NCI-H524 (cell line): Measurements from ENCODE around the gene PRR20G.
A peak's percentile ranks its signal among the peaks of the same experiment; 100 is the strongest.
"Not testable (repeated sequence)": the region's sequence is repeated elsewhere in the genome, so short reads cannot be mapped to it uniquely, and the experiment has no call there.

Source experiments
- DNase-seq, 2 experiments: peaks; one replicate each; lab custom pipeline; 2025; lab: John Stamatoyannopoulos, UW

Gene PRR20G

DNA sequence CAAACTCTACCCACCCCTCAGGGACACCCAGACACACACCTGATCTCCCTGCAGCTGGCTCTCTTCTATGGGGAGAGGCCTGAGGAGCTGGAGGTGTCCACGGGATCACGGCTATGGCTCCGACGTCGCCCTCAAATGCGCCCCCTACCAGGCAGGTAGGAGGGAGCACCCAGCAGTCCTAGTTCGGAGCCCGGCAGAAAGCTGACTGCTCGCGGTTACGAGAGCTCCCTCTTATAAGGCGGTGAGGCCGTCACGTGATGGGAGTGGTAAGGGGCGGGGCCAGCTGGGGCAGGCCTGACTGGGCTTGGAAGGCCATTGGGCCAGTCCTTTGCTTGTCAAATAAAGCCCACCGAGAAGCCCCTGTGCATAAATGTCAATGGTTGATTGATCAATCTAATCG lies at the start of gene PRR20G:
PRR20G (minus strand) TSS at position 207 of the 400 bp plus-strand sequence. CDS start 681 bp downstream, outside the sequence.
- no peak for DNase-seq

DNA sequence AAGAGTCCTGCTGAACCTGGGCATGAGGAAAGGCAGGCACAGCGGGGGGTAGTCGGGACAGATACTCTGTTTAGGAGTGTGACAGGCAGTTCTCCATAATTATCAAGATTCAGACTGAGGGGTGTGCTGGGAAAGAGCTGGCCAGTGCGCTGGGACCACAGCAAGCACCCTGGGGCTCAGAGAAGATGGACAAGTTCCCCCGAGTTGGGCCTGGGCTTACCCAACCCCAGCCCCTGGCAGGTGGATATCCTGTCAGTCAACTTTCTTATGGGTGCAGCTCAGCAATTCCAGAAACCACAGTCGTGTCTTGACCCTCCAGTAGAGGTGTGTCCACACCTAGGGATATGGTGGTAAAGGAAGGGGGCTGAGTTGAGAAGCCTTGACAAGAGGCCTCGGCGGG lies 49.2 kb upstream of the PRR20G start:
- DNase-seq: no peak

DNA sequence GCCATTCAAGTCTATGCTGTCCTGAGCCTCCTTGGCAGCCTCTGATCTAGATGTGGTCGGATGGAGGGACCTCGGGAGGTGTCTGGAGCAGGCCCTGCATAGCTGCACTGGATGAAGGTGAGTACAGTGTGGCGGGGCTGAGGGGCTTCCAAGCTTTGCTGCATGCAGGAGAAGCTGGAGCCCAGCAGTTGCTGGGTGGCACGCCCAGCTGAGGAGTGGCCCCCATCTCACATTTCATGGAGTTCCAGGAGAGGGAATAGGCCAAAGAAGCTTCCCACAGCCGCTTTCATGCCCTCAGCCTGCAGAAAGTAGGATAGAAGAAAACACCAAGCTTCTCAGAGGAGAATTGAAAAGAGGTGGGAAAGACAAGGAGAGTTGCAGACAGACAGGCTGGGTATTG lies 48.3 kb upstream of the PRR20G start:
- no peak for DNase-seq

DNA sequence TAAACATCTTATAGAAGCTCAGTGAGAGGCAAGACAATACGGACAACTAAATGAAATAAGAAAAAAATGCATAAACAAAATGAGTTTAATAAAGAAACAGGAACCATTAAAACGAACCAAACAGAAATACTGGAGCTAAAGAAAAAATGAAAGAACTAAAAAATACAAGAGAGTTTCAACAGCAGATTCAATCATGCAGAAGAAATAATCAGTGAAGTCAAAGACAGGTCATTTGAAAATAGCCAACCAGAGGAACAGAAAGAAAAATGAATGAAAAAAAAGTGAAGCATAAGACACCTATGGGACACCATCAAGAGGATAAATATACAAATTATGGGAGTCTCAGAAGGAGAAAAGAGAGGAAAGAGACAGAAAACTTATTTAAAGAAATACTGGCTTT lies 42.5 kb upstream of the PRR20G start:
- DNase-seq: no peak

DNA sequence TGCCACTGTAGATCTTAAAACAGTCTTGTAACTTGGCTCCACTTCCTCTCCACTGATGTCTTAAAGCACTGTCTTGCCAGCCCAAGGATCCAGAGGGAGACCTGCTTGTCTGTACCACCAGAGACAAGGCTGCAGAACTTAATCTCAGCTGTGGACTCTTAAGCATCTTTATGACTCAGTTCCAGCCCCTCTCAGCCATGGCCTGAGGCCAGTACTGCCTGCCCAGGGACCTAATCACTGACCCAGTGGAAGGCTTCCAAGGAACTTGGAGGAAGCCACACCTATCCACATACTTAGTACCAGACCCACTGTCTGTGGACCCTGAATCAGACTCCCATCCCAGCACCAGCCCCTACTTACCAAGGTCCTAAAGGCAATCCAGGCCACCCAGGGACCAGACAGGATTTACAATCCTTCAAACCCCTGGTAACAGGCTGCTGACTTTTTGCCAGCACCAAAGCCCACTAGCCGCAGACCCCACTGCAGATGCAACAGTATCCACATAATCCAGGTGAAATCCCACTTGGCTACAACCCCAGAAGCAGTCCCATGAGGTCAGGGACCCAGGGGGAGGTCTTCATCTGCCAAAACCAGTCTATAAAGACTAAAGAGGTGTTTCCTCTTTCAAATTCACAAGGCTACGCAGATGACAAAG lies 41.9 kb upstream of the PRR20G start:
- no peak for DNase-seq

DNA sequence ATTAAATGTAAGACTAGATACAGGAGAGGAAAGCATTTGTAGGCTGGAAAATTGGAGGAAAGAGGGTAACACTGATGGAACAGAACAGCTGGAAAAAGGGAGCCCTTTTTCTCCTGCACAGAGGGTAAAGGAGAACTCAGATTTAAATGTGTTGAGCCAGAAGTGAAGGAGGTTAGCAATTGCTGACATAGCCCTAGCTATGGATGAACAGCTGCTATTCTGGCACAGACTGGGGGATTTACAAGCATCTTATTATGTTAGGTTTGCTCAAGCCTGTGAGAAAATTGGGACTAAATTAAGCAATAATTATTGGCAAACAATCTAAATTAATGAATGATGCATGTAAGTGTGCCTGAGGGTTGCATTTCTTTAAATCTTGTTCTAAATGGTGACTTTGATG lies 40.6 kb upstream of the PRR20G start:
- DNase-seq: peak in 1 of 2 experiments; percentile 82

DNA sequence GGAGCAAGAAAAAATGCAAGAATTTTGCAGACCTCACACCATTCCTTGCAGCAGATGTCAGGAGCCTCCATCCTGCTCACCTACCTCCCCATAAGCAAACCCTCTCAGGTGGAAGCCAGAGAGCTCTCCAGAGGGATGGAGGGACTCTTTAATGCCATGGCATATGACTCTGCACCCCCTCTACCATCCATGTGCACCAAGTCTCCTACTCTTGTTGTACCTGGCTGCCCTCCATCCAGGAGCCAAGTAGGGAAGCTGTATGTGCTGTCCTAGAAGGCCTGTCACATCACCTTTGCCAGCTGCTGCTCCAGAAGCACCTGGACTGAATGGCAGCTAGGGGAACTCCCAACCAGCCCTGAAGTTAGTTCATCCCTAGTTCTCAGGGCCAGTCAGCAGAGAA lies 38.5 kb upstream of the PRR20G start:
- no peak for DNase-seq

DNA sequence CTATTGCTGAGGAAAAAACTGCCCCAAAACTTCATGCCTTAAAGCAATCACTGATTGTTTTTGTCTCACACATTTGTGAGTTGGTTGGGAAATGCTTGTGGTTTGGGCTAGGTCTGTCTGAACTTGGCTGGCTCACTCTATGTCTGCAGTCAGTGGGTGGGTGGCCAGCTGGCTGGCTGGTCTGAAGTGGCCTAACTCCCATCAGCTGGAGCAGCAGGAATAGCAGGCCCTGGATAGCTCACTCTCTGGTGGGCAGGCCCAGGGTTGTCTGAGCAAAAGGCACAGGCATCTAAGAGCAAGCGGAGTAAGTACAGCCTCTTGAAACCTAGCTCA lies 37.7 kb upstream of the PRR20G start:
- DNase-seq: peak in 1 of 2 experiments; percentile 31

DNA sequence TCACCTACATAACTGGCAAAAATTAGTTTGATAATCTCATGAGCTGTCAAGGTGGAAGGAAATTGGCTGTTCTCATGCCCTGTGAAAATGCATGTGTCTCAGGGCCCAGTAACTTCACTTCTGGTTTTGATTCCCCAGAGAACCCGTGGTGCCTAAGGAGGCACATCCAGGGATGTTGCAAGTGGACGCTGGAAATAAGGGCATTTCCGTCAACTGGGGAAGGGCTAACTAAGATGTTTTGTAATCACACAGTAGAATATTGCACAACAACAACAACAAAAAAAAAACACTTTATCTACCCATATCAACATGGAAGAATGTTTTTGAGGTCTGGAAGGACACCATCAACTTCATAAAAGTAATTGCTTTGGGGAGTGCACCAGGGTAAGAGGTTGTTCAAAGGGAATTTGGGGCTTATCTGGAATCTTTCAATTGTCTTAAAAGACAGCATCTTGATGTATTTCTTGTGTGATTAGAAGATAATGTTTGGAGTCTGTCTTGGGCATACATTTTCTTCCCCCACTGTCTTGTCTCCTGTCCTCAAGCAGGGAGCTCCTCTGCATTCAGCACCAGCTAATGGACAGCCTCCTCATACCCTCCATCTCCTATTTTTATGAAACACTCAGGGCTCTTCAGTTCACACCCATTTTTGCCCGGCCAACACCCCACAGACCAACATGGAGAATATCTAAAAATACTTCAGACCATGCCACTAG lies 37.2 kb upstream of the PRR20G start:
- no peak for DNase-seq

DNA sequence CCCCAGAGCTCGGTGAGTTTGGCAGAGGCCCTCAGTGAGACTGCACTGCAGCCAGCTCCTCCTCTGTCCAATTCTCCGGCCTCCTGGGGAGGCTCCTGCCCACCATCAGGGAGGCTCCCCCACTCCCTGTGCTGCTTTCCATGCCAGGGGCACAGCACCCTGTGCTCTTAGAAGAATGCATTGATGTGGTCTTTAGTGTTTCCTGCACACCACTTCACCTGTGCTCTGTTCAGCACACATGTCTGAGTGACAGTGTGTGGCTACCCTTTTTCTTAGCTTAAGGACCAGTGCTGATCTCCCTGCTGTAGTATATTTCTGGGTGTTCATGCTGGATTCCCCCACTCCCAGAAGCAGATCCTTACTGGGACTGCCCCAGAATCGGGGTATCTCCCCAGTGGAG lies 36.2 kb upstream of the PRR20G start:
- no peak for DNase-seq

DNA sequence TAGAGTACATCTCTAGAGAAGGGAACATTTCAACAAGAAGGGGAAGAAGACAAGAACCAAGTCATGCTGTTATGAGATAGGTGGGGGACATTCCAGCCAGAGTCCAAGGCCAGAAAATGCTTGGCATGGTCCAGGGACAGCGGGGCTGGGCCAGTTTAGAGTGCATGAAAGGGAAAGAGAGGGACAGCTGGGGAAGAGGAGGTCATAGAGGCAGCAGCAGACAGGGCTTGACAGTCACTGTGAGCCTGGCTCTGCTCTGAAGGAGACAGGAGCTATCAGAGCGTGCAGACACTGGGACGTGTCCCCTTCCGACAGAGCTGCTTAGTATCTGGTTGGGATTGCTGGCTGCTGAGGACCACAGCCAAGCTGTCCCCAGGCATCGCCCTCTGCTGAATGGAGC lies 35.7 kb upstream of the PRR20G start:
- no peak for DNase-seq

DNA sequence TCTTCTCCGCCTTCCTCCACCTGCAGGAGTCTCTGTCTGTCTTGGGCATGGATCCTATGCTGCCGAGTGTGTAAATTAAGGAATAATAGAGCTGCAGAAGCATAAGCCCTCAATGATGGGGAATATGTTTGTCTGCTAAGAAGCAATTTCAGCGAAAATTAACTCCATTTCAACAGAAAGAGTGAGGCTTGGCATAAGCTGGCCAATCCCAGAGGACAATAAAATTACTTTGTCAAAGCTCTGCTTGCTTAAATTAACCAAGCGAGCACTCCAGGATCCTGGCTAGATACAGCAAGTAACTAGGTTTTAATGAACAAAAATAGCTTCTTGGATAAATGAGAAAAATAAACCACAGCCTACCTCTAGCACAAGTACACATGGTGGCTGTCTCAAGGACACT lies 33.5 kb upstream of the PRR20G start:
- DNase-seq: no peak

DNA sequence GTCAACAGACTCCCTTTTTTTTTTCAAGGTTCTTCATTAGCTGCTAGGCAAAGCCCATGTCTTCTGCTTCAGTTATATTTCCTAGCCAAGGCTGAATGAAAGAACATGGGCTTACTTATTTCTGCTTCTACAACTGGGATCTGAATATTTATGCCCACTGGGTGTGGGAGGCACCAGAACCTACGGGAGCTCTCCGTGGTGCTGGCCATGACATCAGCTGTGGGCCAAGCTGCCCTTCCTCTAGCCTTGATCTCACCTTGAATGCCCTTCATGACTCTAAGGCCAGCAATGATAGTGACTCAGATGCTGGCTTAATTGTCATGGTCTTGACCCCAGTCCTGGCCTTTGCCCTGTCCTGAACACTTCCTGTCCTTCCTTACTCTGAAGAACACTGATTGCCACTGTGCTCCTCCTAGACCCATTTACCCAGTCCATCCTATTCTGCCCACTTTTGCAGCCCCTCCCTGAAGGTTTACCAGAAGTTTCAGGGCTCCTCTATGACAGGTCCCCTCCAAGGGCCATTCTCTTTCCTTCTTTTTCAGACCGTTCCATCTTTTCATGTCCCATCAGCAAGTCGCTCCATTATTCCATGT lies 32.8 kb upstream of the PRR20G start:
- DNase-seq: no peak

DNA sequence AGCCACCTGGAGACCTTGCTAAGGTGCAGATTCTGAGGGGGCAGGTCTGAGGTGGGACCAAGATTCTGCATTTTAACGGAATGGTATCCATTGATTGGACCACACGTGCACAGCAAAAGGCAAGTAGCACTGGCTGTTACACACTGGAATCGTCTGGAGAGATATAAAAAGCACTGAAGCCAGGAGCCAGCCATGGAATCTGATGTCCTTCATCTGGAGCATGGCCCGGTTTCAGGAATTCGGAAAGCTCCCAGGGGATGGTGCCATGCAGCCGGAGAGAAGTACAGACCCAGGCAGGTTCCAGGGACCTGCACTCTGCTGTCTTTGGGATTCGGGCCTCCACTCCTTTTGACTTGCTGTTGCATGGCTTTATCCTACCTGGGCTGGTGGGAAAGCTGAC lies 28.8 kb upstream of the PRR20G start:
- DNase-seq: no peak

DNA sequence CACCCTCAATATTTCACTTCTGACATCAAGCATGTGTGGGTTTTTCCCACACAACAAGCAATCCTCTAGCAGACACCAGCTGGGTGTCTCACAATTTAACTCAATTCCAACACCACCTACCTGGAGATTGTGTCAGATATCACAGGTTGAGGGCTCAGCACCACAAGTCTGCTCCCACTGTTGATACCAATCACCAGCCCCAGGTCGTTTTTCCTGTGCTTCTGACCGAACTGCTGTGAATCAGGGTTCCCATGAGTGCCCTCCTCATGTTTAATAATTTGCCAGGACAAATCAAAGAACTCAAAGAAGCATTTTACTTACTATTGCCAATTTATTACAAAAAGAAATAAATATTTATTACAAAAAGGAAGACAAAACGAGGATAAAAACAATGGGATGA lies 25.0 kb upstream of the PRR20G start:
- DNase-seq: no peak

DNA sequence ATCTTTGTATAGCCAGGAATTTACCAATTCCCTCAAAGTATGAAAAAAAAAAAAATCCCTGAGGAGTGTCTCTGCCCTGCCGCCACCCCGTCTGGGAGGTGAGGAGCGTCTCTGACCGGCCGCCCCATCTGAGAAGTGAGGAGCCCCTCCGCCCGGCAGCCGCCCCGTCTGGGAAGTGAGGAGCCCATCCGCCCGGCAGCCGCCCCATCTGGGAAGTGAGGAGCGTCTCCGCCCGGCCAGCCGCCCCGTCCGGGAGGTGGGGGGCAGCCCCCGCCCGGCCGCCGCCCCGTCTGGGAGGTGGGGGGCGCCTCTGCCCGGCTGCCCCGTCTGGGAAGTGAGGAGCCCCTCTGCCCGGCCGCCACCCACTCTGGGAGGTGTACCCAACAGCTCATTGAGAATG lies 21.0 kb upstream of the PRR20G start:
- DNase-seq: not testable (repeated sequence)

DNA sequence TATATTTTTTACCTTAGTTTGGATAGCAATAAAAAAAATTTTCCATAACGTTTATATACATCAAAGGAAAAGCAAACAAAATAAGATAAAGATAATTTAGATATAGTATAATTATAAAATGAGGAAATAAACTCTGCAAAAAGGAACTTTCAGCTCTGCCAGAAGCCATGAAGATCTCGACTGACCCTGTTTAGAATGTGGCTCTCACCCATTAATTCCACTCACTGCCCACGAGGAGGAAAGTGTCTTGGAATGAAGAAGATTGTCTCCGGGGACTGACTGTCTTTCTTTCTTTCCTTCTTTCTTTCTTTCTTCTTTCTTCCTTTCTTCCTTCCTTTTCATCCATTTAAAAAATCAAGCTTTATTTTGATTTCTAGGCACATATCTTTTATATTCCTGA lies 20.1 kb upstream of the PRR20G start:
- DNase-seq: no peak

DNA sequence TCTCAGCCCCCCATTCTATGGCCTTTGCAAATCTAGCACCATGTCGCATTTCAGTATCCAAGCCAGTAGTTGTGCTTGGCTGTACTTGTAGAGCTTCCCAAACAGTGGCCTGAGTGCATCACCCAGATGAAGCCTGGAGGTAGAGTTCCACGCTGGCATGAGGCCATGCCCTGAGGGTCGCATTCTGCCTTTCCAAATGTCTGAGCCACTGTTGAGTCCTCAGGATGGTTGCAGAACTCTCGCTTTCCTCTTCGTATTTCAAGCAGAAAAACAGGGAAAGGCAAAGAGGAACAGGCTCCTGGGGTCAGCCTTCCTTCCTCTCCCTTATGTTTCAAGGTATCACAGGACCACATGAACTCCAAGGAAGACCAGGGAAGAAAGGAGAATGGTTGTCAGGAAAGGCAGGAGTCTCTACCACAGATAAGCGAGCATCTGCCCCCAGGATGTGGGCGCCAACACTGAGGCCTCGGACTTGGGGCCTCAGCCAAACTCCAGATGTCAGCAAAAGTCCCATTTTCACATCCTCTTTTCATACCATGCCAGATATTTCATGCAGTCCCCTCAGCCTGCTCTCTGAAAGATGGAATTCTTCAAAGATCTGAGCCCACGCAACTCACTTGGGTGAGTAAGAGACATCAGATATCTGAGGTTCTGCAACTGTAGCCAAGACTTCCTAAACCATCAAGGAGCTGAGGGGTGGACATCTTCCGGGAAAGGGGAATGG lies 19.4 kb upstream of the PRR20G start:
- DNase-seq: no peak

DNA sequence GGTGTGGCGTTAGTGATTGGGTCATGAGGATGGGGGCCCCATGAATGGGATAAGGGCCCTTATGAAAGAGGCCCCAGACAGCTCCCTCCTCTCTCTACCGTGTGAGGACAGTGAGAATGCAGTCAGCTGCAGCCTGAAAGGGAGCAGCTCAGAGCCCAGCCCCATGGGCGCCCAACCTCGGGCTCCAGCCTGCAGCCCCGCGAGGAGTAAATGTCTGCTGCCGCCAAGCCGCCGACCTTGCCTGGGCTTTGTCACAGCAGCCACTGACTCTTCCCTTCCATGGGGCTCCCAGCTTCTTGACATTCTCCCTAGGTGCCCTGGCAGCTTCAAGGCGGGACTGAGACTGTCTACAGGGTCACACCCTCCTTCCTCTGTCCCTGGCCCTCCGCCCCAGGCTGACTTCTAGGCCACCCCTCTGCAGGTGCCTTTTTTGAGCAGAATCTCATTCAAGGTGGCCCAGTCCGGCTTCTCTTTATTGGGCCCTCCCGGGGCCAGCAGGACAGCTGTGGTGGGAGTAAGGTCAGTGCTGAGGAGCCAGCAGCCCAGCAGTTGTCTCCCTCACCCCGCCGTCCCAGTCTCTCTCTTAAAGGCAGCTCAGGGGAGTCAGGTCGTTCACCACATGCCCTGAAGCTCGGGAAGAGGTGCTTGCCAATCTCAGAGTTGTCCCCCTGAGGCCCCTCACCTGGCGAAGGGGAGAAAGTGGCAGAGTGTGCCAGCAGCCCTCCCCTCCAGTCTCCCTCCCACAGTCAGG lies 18.7 kb upstream of the PRR20G start:
- no peak for DNase-seq

DNA sequence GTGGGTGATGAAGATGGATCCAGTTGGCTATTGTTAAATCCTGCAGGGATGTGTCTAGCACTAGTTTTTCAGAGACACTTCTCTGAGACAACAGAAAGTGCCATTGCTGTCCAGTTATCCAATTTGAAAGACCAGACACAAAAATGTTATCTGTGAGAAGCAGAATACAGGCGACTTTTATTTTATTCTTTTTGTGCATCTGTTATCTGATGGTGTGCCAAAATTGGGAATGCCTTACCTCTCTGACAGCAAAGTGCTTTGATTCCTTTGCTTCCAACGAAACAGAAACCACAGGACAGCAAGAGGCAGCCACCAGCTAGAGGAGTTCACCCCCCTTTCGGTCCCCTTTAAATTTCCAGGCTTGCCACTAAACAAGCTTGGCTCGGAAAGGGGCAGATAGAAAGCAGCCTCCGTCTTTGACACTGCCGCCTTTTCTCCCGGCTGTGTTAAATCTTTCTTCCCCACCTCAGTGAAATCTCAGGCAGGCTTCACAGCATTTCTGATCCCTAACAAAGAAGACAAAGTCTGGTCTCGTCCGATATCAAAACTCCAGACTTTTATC lies 17.7 kb upstream of the PRR20G start:
- DNase-seq: no peak

DNA sequence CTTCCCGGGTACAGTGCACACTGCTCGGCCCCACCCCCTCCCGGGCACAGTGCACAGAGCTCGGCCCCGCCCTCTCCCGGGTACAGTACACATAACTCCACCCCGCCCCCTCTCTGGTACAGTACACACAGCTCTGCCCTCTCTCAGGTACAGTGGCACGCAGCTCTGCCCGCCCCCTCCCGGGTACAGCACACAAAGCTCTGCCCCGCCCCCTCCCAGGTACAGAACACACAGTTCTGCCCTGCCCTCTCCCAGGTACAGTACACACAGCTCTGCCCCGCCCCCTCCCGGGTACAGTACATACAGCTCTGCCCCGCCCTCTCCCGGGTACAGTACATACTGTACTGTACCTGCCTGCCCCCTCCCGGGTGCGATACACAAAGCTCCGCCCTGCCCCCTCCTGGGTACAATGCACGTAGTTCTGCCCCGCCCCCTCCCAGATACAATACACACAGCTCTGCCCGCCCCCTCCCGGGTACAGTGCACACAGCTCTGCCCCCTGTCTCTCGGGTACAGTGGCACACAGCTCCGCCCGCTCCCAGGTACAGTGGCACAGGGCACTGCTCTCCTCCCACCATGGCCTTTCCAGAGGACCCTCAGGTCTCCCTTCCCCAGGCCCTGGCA lies 16.4 kb upstream of the PRR20G start:
- DNase-seq: peak; percentile 71 to 79
